Trophoblast cell (in vitro differentiated cells and primary cell): ENCODE results near the gene ZNF668.

ENCODE experiments used
- DNase-seq, 2 donors: peaks; one replicate each; pipeline ENCODE4 v3.0.0-alpha.2; 2016
- H2AFZ ChIP-seq: 2 replicates; pipeline ENCODE4 v1.6.1; 2013; ENCODE audit warnings: low read length, moderate library complexity, mild to moderate bottlenecking; ENCODE audit not compliant: insufficient read depth, poor library complexity
- H2AK5ac ChIP-seq: 2 replicates; pipeline ENCODE4 v1.6.1; 2013; ENCODE audit warnings: mild to moderate bottlenecking, low read length
- H2BK120ac ChIP-seq: 2 replicates; pipeline ENCODE4 v1.6.1; 2013; ENCODE audit warnings: low read length, mild to moderate bottlenecking, moderate library complexity; ENCODE audit not compliant: insufficient read depth, poor library complexity
- H2BK12ac ChIP-seq: 2 replicates; pipeline ENCODE4 v1.6.1; 2013; ENCODE audit warnings: mild to moderate bottlenecking, low read length, moderate library complexity
- H2BK5ac ChIP-seq: 2 replicates; pipeline ENCODE4 v1.6.1; 2013; ENCODE audit warnings: low read length, low read depth, moderate library complexity, mild to moderate bottlenecking; ENCODE audit not compliant: poor library complexity
- H3K14ac ChIP-seq: 2 replicates; pipeline ENCODE4 v1.6.1; 2013; ENCODE audit warnings: mild to moderate bottlenecking, low read length
- H3K18ac ChIP-seq: 2 replicates; pipeline ENCODE4 v1.6.1; 2013; ENCODE audit warnings: mild to moderate bottlenecking, low read length
- H3K23ac ChIP-seq: 2 replicates; pipeline ENCODE4 v1.6.1; 2013; ENCODE audit warnings: low read length
- H3K27ac ChIP-seq: 2 replicates; pipeline ENCODE4 v1.5.1; 2013; ENCODE audit warnings: low read depth, mild to moderate bottlenecking, inconsistent platforms, low read length, moderate library complexity
- H3K27me3 ChIP-seq: 2 replicates; pipeline ENCODE4 v1.6.1; 2013; ENCODE audit warnings: inconsistent platforms, mild to moderate bottlenecking, low read length, moderate library complexity; ENCODE audit not compliant: insufficient read depth
- H3K36me3 ChIP-seq, 2 experiments: 1 replicate in 1 of 2; 2 replicates in 1 of 2; pipeline ENCODE4 v1.6.1; 2013; ENCODE audit warnings: low read length in 2 of 2, mild to moderate bottlenecking in 2 of 2, moderate library complexity in 1 of 2; ENCODE audit not compliant: insufficient read depth in 2 of 2, control insufficient read depth in 1 of 2
- H3K4ac ChIP-seq: 2 replicates; pipeline ENCODE4 v1.6.1; 2013; ENCODE audit warnings: low read depth, mild to moderate bottlenecking, low read length, moderate library complexity
- H3K4me1 ChIP-seq, 2 experiments: 1 replicate in 1 of 2; 2 replicates in 1 of 2; pipeline ENCODE4 v1.6.1; 2013; ENCODE audit warnings: low read length in 2 of 2, mild to moderate bottlenecking in 2 of 2, moderate library complexity in 1 of 2; ENCODE audit not compliant: insufficient read depth in 2 of 2, control insufficient read depth in 1 of 2
- H3K4me2 ChIP-seq: 2 replicates; pipeline ENCODE4 v1.6.1; 2013; ENCODE audit warnings: inconsistent platforms, mild to moderate bottlenecking, low read length, moderate library complexity
- H3K4me3 ChIP-seq: 2 replicates; pipeline ENCODE4 v1.5.1; 2013; ENCODE audit warnings: mild to moderate bottlenecking, low read depth, low read length, inconsistent platforms
- H3K79me1 ChIP-seq: one replicate; pipeline ENCODE4 v1.6.1; 2013; ENCODE audit warnings: low read length
- H3K79me2 ChIP-seq: 2 replicates; pipeline ENCODE4 v1.6.1; 2013; ENCODE audit warnings: low read length, mild to moderate bottlenecking; ENCODE audit not compliant: control insufficient read depth, insufficient read depth, poor library complexity
- H3K9ac ChIP-seq: 2 replicates; pipeline ENCODE4 v1.6.1; 2013; ENCODE audit warnings: mild to moderate bottlenecking, low read length
- H3K9me3 ChIP-seq: 2 replicates; pipeline ENCODE4 v1.6.1; 2013; ENCODE audit warnings: low read depth, mild to moderate bottlenecking, control low read depth, inconsistent platforms, low read length; ENCODE audit not compliant: insufficient read depth
- H4K12ac ChIP-seq: 2 replicates; pipeline ENCODE4 v1.6.1; 2013; ENCODE audit warnings: low read depth, mild to moderate bottlenecking, low read length, moderate library complexity
- H4K8ac ChIP-seq: 2 replicates; pipeline ENCODE4 v1.6.1; 2013; ENCODE audit warnings: low read depth, mild to moderate bottlenecking, low read length, moderate library complexity
- H4K91ac ChIP-seq: one replicate; pipeline ENCODE4 v1.6.1; 2013; ENCODE audit warnings: low read depth, mild to moderate bottlenecking, low read length, moderate library complexity
- WGBS: extraction: QIAGEN DNeasy Blood & Tissue Kit; methylation state at CpG from one replicate; pipeline ENCODE4 v1.1.7; 2013; ENCODE audit warnings: missing lambda C conversion rate; ENCODE audit not compliant: insufficient read length, insufficient coverage; ENCODE audit errors: extremely low coverage; 5-methylcytosine and 5-hydroxymethylcytosine counted together

The ZNF668 gene

GRCh38 chr16:31061126-31061812 lies 12.8 kb downstream of the ZNF668 start:
- no peak overlapping the region for H3K14ac ChIP-seq
- H3K4me3 ChIP-seq, result no peak overlapping the region
- no peaks in the 10 kb centered on the region for H3K79me2 ChIP-seq
- no peak overlapping the region for H3K4me2 ChIP-seq
- H3K36me3 ChIP-seq, result peaks cover 32 to 36% of the 10 kb centered on the region in 2 experiments
- no peak for DNase-seq
- no peak overlapping the region for H2AFZ ChIP-seq
- no peak overlapping the region for H4K91ac ChIP-seq
- H3K9ac ChIP-seq, result no peak overlapping the region
- no peak overlapping the region for H3K27ac ChIP-seq
- H3K9me3 ChIP-seq, result peaks cover 2% of the 10 kb centered on the region
- H3K79me1 ChIP-seq, result peaks cover 6% of the 10 kb centered on the region
- H4K12ac ChIP-seq, result no peak overlapping the region
- H3K23ac ChIP-seq, result no peak overlapping the region
- H3K4me1 ChIP-seq, result peaks cover 10 to 16% of the 10 kb centered on the region in 2 experiments
- no peak overlapping the region for H2BK5ac ChIP-seq
- H2AK5ac ChIP-seq, result no peak overlapping the region
- WGBS, result no CpG with 5 or more reads among the region's 42 CpGs
- H3K4ac ChIP-seq, result no peak overlapping the region
- H4K8ac ChIP-seq, result no peak overlapping the region
- no peak overlapping the region for H2BK12ac ChIP-seq
- H3K18ac ChIP-seq, result no peak overlapping the region
- H3K27me3 ChIP-seq, result no peaks in the 10 kb centered on the region
- H2BK120ac ChIP-seq, result no peak overlapping the region

GRCh38 chr16:31055613-31056012 lies 18.4 kb downstream of the ZNF668 start:
- Histone ChIP-seq H3K27me3 (no peaks in the 10 kb centered on the region), H3K4me2 (no peak overlapping the region), H3K4me1 (no peaks in the 10 kb centered on the region), H3K79me1 (no peaks in the 10 kb centered on the region), H2AFZ (no peak overlapping the region), H2BK12ac (no peak overlapping the region), H3K9me3 (no peaks in the 10 kb centered on the region), H2BK5ac (no peak overlapping the region), H3K18ac (no peak overlapping the region), H3K9ac (no peak overlapping the region), H4K12ac (no peak overlapping the region), H2AK5ac (no peak overlapping the region), H3K23ac (no peak overlapping the region), H3K4me3 (no peak overlapping the region), H2BK120ac (no peak overlapping the region), H4K91ac (no peak overlapping the region), H3K27ac (no peak overlapping the region), H4K8ac (no peak overlapping the region), H3K14ac (no peak overlapping the region), H3K36me3 (peaks cover 6 to 9% of the 10 kb centered on the region in 2 experiments), H3K4ac (no peak overlapping the region), H3K79me2 (no peaks in the 10 kb centered on the region)
- no CpG with 5 or more reads among the region's 4 CpGs for WGBS
- DNase-seq, result no peak

GRCh38 chr16:31052114-31052513 lies 21.9 kb downstream of the ZNF668 start:
- no peak overlapping the region for H2BK120ac ChIP-seq
- no peak overlapping the region for H3K9ac ChIP-seq
- no peak overlapping the region for H3K18ac ChIP-seq
- H3K4me1 ChIP-seq, result no peaks in the 10 kb centered on the region
- H4K12ac ChIP-seq, result no peak overlapping the region
- H3K27me3 ChIP-seq, result no peaks in the 10 kb centered on the region
- DNase-seq, result peak; percentile 87 to 91
- H3K4me3 ChIP-seq, result no peak overlapping the region
- H3K14ac ChIP-seq, result no peak overlapping the region
- H3K4ac ChIP-seq, result no peak overlapping the region
- H3K36me3 ChIP-seq, result no peaks in the 10 kb centered on the region
- no peak overlapping the region for H2AFZ ChIP-seq
- H4K8ac ChIP-seq, result no peak overlapping the region
- H2AK5ac ChIP-seq, result no peak overlapping the region
- H4K91ac ChIP-seq, result no peak overlapping the region
- no peak overlapping the region for H2BK5ac ChIP-seq
- no peaks in the 10 kb centered on the region for H3K79me2 ChIP-seq
- H3K23ac ChIP-seq, result no peak overlapping the region
- no peaks in the 10 kb centered on the region for H3K79me1 ChIP-seq
- H3K27ac ChIP-seq, result no peak overlapping the region
- WGBS, result no CpG with 5 or more reads among the region's 2 CpGs
- H2BK12ac ChIP-seq, result no peak overlapping the region
- no peak overlapping the region for H3K4me2 ChIP-seq
- no peaks in the 10 kb centered on the region for H3K9me3 ChIP-seq

GRCh38 chr16:31050280-31051030 lies 23.6 kb downstream of the ZNF668 start:
- Histone ChIP-seq H3K27me3 (no peaks in the 10 kb centered on the region), H3K4ac (no peak overlapping the region), H4K8ac (no peak overlapping the region), H3K4me2 (no peak overlapping the region), H3K4me1 (no peaks in the 10 kb centered on the region), H2BK120ac (no peak overlapping the region), H3K23ac (no peak overlapping the region), H2AK5ac (no peak overlapping the region), H2BK5ac (no peak overlapping the region), H3K14ac (no peak overlapping the region), H3K79me1 (no peaks in the 10 kb centered on the region), H2AFZ (no peak overlapping the region), H3K79me2 (no peaks in the 10 kb centered on the region), H3K9me3 (no peaks in the 10 kb centered on the region), H4K91ac (no peak overlapping the region), H2BK12ac (no peak overlapping the region), H3K18ac (no peak overlapping the region), H3K27ac (no peak overlapping the region), H3K36me3 (no peaks in the 10 kb centered on the region), H3K4me3 (no peak overlapping the region), H3K9ac (no peak overlapping the region), H4K12ac (no peak overlapping the region)
- no peak for DNase-seq
- no CpG with 5 or more reads among the region's 10 CpGs for WGBS
